ENCODE data around the gene AMN1. TPM values are rescaled to one million over a fixed set of nuclear protein-coding genes. Genes with fewer than 3 reads are reported as not detected.
"Not testable (repeated sequence)": the region's sequence is repeated elsewhere in the genome, so short reads cannot be mapped to it uniquely, and the experiment has no call there.

AMN1 gene
- total and polyA plus RNA-seq, 11 donors: 8.5 to 22.5 (median 16.3) TPM

DNA sequence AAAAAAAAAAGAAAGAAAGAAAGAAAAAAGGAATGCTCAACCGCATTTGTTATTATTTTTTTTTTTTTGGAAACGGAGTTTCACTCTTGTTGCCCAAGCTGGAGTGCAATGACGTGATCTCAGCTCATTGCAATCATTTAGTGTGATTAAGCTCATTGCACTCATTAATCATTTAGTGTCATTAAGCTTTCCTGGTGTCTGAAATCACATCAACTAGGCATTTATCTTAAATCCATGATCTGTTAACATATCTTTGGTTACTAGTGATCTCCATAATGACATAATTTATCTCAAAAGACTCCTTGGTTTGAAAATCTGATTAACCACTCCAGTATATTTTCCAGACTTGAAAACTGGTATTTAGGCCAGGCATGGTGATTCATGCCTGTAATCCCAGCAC is 43.0 kb downstream of the AMN1 start:
- peaks cover 0 to 11% (median 0%) of the 10 kb centered on the region in 12 donors for H3K4me1 ChIP-seq
- whole genome bisulfite sequencing, 4 donors: 82 to 97% (median 94%) methylated on average over 3 of the region's 3 CpGs
- TF ChIP-seq POLR2A (IDR thresholded peaks at IDR 0.05): no peak
- TF ChIP-seq, protein P1, sequence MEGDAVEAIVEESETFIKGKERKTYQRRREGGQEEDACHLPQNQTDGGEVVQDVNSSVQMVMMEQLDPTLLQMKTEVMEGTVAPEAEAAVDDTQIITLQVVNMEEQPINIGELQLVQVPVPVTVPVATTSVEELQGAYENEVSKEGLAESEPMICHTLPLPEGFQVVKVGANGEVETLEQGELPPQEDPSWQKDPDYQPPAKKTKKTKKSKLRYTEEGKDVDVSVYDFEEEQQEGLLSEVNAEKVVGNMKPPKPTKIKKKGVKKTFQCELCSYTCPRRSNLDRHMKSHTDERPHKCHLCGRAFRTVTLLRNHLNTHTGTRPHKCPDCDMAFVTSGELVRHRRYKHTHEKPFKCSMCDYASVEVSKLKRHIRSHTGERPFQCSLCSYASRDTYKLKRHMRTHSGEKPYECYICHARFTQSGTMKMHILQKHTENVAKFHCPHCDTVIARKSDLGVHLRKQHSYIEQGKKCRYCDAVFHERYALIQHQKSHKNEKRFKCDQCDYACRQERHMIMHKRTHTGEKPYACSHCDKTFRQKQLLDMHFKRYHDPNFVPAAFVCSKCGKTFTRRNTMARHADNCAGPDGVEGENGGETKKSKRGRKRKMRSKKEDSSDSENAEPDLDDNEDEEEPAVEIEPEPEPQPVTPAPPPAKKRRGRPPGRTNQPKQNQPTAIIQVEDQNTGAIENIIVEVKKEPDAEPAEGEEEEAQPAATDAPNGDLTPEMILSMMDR (IDR thresholded peaks at IDR 0.05): no peak
- H3K9me3 ChIP-seq: peaks cover 0 to 41% (median 19%) of the 10 kb centered on the region in 12 donors
- H3K4me3 ChIP-seq: no peak overlapping the region
- no peaks in the 10 kb centered on the region for H3K27me3 ChIP-seq
- peaks cover 0 to 75% (median 26%) of the 10 kb centered on the region in 9 donors for H3K36me3 ChIP-seq
- no peak for DNase-seq
- intact Hi-C loops (cut with DNase I): loop anchor here in 4 of 10 donors (10.0 kb wide), 4 partner anchors 269 to 629 kb away; partner anchors contain the start of gene RESF1 (in 1 of the 4)
- no peak for ATAC-seq
- no peak overlapping the region for H3K27ac ChIP-seq

DNA sequence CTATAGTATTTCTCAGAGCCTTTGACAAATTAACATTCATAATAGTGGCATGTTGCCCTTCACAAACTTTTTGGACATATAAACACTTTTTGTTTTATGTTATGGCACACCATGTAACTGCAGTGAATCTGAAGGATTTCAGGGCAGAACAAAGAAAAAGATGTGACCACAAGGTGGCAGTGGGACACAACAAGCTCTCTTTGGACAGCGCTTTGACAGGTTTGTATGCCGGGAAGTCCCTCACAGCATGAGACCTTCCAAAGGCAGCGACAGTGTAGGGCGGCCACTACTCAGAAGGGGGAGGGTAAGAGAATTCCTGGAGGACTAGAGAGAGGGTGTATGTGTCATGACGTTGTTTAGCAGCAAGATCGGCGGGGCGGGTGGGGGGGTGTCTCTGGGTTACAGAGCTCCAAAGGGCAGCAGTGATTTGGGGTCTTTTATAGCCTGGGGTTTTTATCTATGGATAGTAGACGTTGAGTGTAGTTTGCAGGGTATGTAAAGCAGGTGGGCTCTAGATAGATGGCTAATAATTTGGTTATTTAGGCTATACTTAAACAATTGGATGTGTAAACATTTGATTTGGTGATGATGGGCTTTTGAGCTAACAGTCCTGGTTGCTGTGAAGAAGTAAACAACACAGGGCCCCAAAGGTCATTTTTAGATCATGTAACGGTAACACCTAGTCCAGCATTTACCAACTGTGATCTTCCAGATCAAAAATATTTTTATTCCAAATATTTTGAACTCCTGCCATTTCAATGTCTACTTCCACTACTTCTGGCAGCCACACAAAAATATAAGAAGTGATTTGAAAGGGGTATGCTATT is 46.5 kb downstream of the AMN1 start:
- intact Hi-C loops (cut with DNase I): loop anchor here in 8 of 10 donors (2.0 to 10.0 kb wide), 10 partner anchors 272 to 632 kb away; partner anchors contain the start of gene RESF1 (in 1 of the 8)
- Histone ChIP-seq H3K4me3 (no peak overlapping the region), H3K4me1 (peaks cover 0 to 11% (median 0%) of the 10 kb centered on the region in 12 donors), H3K36me3 (peaks cover 0 to 48% (median 13%) of the 10 kb centered on the region in 9 donors), H3K27ac (no peak overlapping the region), H3K27me3 (no peaks in the 10 kb centered on the region), H3K9me3 (peaks cover 0 to 35% (median 19%) of the 10 kb centered on the region in 12 donors)
- TF ChIP-seq, protein P1 (IDR thresholded peaks at IDR 0.05): peak; percentile 48 to 73 (median 66)
- TF ChIP-seq POLR2A (IDR thresholded peaks at IDR 0.05): no peak
- peak; percentile 58 to 88 (median 78) for ATAC-seq
- peak in 4 of 5 donors; percentile 34 to 56 (median 43) for DNase-seq
- 48 to 60% (median 57%) methylated on average over 10 of the region's 10 CpGs for WGBS, 4 donors

DNA sequence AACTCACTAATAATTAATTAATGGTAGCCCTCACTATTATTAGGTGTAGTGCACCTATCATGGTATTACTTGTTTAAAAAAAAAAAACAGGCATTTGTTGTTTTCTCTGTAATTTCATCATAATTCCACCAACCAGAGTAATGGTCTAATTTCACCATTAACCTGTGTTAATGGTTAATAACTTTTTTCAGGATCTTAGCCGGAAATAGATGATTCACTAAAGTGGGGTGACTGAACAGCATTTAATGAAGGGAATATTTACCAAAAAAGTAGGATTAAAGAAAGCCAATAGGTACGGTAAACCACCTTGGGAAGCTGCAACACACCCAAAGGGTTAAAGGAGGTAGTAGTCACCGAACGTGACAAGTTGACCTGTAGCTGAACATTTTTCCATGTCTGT is 56.3 kb downstream of the AMN1 start:
- no peaks in the 10 kb centered on the region for H3K4me1 ChIP-seq
- DNase-seq (no peak), ATAC-seq (no peak)
- H3K36me3 ChIP-seq: peaks cover 0 to 39% (median 9%) of the 10 kb centered on the region in 9 donors
- no peaks in the 10 kb centered on the region for H3K27me3 ChIP-seq
- H3K9me3 ChIP-seq: peaks cover 0 to 15% (median 7%) of the 10 kb centered on the region in 12 donors
- H3K4me3 ChIP-seq: no peak overlapping the region
- WGBS, 4 donors: 93 to 97% (median 96%) methylated on average over 4 of the region's 4 CpGs
- no peak overlapping the region for H3K27ac ChIP-seq
- intact Hi-C loops (cut with DNase I): loop anchor here in 1 of 10 donors (10.0 kb wide), 1 partner anchor 392 kb away; no protein-coding TSS in a partner anchor
- TF ChIP-seq, protein P1 (IDR thresholded peaks at IDR 0.05): no peak
- no peak for TF ChIP-seq POLR2A (IDR thresholded peaks at IDR 0.05)

DNA sequence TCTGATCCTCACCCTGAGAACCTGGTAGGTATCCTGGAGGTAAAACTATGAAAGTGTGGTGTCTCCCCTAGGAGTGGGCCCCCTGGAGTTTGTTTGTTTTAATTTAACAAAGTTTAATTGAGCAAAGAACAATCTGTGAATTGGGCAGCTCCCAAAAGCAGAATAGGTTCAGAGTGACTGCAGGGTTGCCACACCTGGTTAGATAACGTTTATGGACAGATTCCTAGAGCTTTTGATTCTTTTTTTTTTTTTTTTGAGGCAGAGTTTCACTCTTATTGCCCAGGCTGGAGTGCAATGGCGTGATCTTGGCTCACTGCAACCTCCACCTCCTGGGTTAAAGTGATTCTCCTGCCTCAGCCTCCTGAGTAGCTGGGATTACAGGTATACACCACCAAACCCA is 59.2 kb downstream of the AMN1 start:
- Histone ChIP-seq H3K9me3 (peaks cover 0 to 15% (median 7%) of the 10 kb centered on the region in 12 donors), H3K36me3 (peaks cover 0 to 47% (median 9%) of the 10 kb centered on the region in 9 donors)
- intact Hi-C loops (cut with DNase I); H3K27me3 ChIP-seq; H3K4me3 ChIP-seq; H3K4me1 ChIP-seq; DNase-seq; H3K27ac ChIP-seq; ATAC-seq: not testable (repeated sequence)
- 92 to 97% (median 94%) methylated on average over 2 of the region's 2 CpGs for WGBS, 4 donors
